ENCODE results near the gene SPATS2L.
A peak's percentile ranks its signal among the peaks of the same experiment; 100 is the strongest.

Gene SPATS2L

GRCh38 chr2:200297100-200297499 is 9.4 kb upstream of the SPATS2L start:
- DNase-seq = no peak

- no peak for DNase-seq
These were observed 8.5 kb upstream of the SPATS2L start for GRCh38 chr2:200297989-200298388.

GRCh38 chr2:200298816-200299215 is 7.7 kb upstream of the SPATS2L start:
- DNase-seq = no peak

- DNase-seq = no peak
These were observed 6.4 kb upstream of the SPATS2L start for GRCh38 chr2:200300065-200300464.

GRCh38 chr2:200300638-200301314 is 5.7 kb upstream of the SPATS2L start:
- no peak for DNase-seq

- DNase-seq = no peak
These were observed 4.3 kb upstream of the SPATS2L start for GRCh38 chr2:200301953-200302858.

- no peak for DNase-seq
These were observed 3.4 kb upstream of the SPATS2L start for GRCh38 chr2:200302940-200303727.

GRCh38 chr2:200305797-200306195 is 697 bp upstream of the SPATS2L start:
- DNase-seq = no peak

GRCh38 chr2:200306931-200307723 is 634 bp downstream of the SPATS2L start:
- peak; percentile 7 for DNase-seq

- no peak for DNase-seq
These were observed 1.4 kb downstream of the SPATS2L start for GRCh38 chr2:200307724-200308545.

- DNase-seq = no peak
These were observed 2.2 kb downstream of the SPATS2L start for GRCh38 chr2:200308546-200309295.

GRCh38 chr2:200309296-200310049 is 3.0 kb downstream of the SPATS2L start:
- no peak for DNase-seq

GRCh38 chr2:200310545-200310971 is 4.1 kb downstream of the SPATS2L start:
- DNase-seq = no peak

GRCh38 chr2:200311139-200311538 is 4.6 kb downstream of the SPATS2L start:
- DNase-seq = no peak

GRCh38 chr2:200314976-200315567 is 8.6 kb downstream of the SPATS2L start:
- DNase-seq = no peak

- no peak for DNase-seq
These were observed 11.5 kb downstream of the SPATS2L start for GRCh38 chr2:200317975-200318374.

GRCh38 chr2:200318940-200319435 is 12.5 kb downstream of the SPATS2L start:
- DNase-seq = no peak

- DNase-seq = no peak
These were observed 13.2 kb downstream of the SPATS2L start for GRCh38 chr2:200319548-200320337.

- DNase-seq = no peak
These were observed 13.9 kb downstream of the SPATS2L start for GRCh38 chr2:200320344-200320743.
